Bronchial epithelial cell (primary cell): ENCODE data around the gene DNAH14. TPM values are rescaled to one million over a fixed set of nuclear protein-coding genes. Genes with fewer than 3 reads are reported as not detected.

Experiments
- DNase-seq: peaks from one replicate; pipeline ENCODE4 v3.0.0-alpha.2; 2010; ENCODE audit warnings: low read depth
- FAIRE-seq: peaks from 2 replicates; lab custom pipeline; 2011; peaks lifted over from hg19 to GRCh38; lab: Jason Lieb, UNC
- H3K27me3 ChIP-seq: 2 replicates; pipeline ENCODE4 v1.5.1; 2011; ENCODE audit warnings: low read length; ENCODE audit not compliant: control insufficient read depth, insufficient read depth
- H3K36me3 ChIP-seq: 2 replicates; pipeline ENCODE4 v1.5.1; 2011; ENCODE audit warnings: low read length; ENCODE audit not compliant: control insufficient read depth, insufficient read depth
- H3K4me3 ChIP-seq: 2 replicates; pipeline ENCODE4 v1.5.1; 2011; ENCODE audit warnings: mild to moderate bottlenecking, low read depth, low read length, control low read depth
- total RNA-seq: library from RNA; depleted of rRNA; stranded (reverse); fragments of >200 nt; gene quantifications from 2 replicates; pipeline ENCODE4 v1.2.1, GENCODE V29; 2014
- TF ChIP-seq, protein P1 (sequence below): IDR thresholded peaks from 2 replicates; pipeline ENCODE4 v1.5.1; 2011; ENCODE audit warnings: mild to moderate bottlenecking, moderate library complexity, low read length, control low read depth, inconsistent platforms; ENCODE audit not compliant: insufficient read depth, severe bottlenecking

DNAH14 gene
- total RNA-seq, 1 donor from 2014 or later = 10.5 TPM

DNA sequence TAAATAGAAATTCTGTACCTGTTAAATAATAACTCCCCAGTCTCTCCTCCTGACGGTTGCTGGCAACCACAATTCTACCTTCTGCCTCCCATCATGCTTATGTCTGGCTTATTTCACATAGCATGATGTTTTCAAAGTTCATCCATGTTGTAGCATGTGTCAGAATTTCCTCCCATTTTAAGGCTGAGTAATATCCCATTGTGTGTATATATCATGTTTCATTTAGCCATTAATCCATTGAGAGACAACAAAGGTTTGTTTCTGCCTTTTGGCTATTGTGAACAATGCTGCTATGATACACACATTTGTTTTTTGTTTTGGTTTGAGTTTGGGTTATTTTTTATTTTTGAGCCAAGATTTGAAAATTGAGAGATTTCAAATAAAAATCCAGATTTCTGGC, 426.4 kb downstream of the DNAH14 start:
- TF ChIP-seq, protein P1, sequence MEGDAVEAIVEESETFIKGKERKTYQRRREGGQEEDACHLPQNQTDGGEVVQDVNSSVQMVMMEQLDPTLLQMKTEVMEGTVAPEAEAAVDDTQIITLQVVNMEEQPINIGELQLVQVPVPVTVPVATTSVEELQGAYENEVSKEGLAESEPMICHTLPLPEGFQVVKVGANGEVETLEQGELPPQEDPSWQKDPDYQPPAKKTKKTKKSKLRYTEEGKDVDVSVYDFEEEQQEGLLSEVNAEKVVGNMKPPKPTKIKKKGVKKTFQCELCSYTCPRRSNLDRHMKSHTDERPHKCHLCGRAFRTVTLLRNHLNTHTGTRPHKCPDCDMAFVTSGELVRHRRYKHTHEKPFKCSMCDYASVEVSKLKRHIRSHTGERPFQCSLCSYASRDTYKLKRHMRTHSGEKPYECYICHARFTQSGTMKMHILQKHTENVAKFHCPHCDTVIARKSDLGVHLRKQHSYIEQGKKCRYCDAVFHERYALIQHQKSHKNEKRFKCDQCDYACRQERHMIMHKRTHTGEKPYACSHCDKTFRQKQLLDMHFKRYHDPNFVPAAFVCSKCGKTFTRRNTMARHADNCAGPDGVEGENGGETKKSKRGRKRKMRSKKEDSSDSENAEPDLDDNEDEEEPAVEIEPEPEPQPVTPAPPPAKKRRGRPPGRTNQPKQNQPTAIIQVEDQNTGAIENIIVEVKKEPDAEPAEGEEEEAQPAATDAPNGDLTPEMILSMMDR = no peak
- Histone ChIP-seq H3K36me3 (no peaks in the 10 kb centered on the region), H3K27me3 (no peaks in the 10 kb centered on the region), H3K4me3 (no peak overlapping the region)
- DNase-seq (peak; percentile 54), FAIRE-seq (no peak)

- no peak for DNase-seq
- no peaks in the 10 kb centered on the region for H3K27me3 ChIP-seq
- no peaks in the 10 kb centered on the region for H3K36me3 ChIP-seq
- H3K4me3 ChIP-seq = no peak overlapping the region
- TF ChIP-seq, protein P1 = no peak
- no peak for FAIRE-seq
Measured at GRCh38 chr1:225360119-225360518, 430.6 kb downstream of the DNAH14 start.

GRCh38 chr1:225361176-225361575, 431.7 kb downstream of the DNAH14 start:
- Histone ChIP-seq H3K4me3 (no peak overlapping the region), H3K27me3 (no peaks in the 10 kb centered on the region), H3K36me3 (no peaks in the 10 kb centered on the region)
- FAIRE-seq (no peak), DNase-seq (no peak)
- TF ChIP-seq, protein P1 = no peak

DNA sequence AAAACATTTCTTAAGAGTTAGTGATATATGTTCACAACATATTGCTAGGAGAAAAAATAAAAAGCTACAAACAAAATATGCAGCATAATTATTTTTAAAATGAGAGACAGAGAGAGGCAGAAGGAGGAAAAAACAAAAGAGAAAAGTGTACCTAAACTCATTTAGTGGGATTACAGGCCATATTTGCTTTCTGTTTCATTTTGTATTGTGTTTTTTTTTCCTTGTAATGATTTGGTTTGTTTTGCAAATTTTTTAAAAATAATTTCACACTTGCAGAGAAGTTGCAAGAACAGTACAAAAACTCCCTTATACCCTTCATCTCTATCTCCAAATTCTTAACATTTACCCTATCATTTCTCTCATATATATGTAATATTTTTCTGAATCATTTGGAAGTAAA, 433.3 kb downstream of the DNAH14 start:
- H3K36me3 ChIP-seq = no peaks in the 10 kb centered on the region
- FAIRE-seq (no peak), DNase-seq (no peak)
- H3K27me3 ChIP-seq = no peaks in the 10 kb centered on the region
- TF ChIP-seq, protein P1 = no peak
- H3K4me3 ChIP-seq = no peak overlapping the region

DNA sequence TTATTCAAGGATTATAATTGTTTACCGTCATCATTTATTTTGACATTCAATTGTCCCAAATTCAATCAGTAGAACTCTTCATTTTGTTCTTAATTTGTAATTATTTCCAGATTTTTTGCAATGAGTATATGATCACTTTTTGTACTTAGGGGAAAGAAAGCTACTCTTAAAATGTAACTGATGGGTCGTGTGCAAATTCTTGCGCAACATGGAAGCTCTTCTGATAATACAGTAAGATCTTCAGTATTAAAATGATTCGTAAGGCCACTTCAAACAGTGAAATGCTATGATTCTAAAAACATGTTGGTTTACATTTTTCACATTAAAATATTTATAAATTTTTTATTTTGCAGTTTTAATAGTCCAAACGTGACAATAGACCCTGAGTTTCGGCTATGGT, 435.0 kb downstream of the DNAH14 start:
- FAIRE-seq = no peak
- H3K4me3 ChIP-seq = no peak overlapping the region

DNA sequence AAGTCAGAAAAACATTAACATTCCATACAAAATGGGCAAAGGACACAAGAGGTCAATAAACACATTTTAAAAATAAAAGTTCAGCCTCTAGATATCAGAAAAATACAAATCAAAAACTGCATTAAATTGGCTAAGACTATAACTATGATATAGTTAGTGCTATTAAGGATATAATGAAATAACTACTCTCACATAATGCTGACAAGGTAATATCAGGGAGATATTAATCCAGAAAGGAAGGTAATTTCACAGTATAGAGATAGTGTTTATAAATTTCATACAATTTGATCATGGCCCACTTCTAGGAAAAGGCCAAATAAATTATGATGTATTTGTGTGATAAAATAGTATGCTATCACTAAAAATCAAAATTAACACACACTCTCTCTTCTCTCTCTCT, 436.5 kb downstream of the DNAH14 start:
- no peak overlapping the region for H3K4me3 ChIP-seq
- FAIRE-seq = no peak

More for the DNA sequence above, 435.0 kb downstream of the DNAH14 start:
- DNase-seq = no peak
- no peaks in the 10 kb centered on the region for H3K27me3 ChIP-seq
- TF ChIP-seq, protein P1 = no peak
- H3K36me3 ChIP-seq = no peaks in the 10 kb centered on the region

More for the DNA sequence above, 436.5 kb downstream of the DNAH14 start:
- no peak for DNase-seq
- Histone ChIP-seq H3K36me3 (no peaks in the 10 kb centered on the region), H3K27me3 (no peaks in the 10 kb centered on the region)
- TF ChIP-seq, protein P1 = no peak
